HG03060 (cell line): Measurements from ENCODE around the gene KLF6.

Source experiments
- ATAC-seq: cut with Tn5 transposase; IDR thresholded peaks from one replicate; pipeline ENCODE4 v1.9.1; 2021; ENCODE audit warnings: low read depth, moderate number of reproducible peaks; ENCODE audit not compliant: unreplicated experiment

KLF6 gene

GRCh38 chr10:3776796-3777571 is 8.0 kb downstream of the KLF6 start:
- no peak for ATAC-seq

- ATAC-seq = no peak
These were observed 9.1 kb downstream of the KLF6 start for GRCh38 chr10:3775696-3776551.

- no peak for ATAC-seq
These were observed 10.0 kb downstream of the KLF6 start for GRCh38 chr10:3774814-3775695.

GRCh38 chr10:3774018-3774813 is 10.8 kb downstream of the KLF6 start:
- no peak for ATAC-seq

- ATAC-seq = no peak
These were observed 11.5 kb downstream of the KLF6 start for GRCh38 chr10:3773460-3774017.

GRCh38 chr10:3772361-3773171 is 12.4 kb downstream of the KLF6 start:
- ATAC-seq = no peak

- no peak for ATAC-seq
These were observed 14.3 kb downstream of the KLF6 start for GRCh38 chr10:3770611-3771110.

- no peak for ATAC-seq
These were observed 15.5 kb downstream of the KLF6 start for GRCh38 chr10:3769556-3769955.

GRCh38 chr10:3766046-3766756 is 18.8 kb downstream of the KLF6 start:
- no peak for ATAC-seq

- no peak for ATAC-seq
These were observed 19.9 kb downstream of the KLF6 start for GRCh38 chr10:3765146-3765545.

GRCh38 chr10:3764626-3765112 is 20.3 kb downstream of the KLF6 start:
- no peak for ATAC-seq

GRCh38 chr10:3763852-3764625 is 21.0 kb downstream of the KLF6 start:
- ATAC-seq = no peak

- ATAC-seq = no peak
These were observed 22.0 kb downstream of the KLF6 start for GRCh38 chr10:3763035-3763456.

GRCh38 chr10:3762309-3762708 is 22.7 kb downstream of the KLF6 start:
- ATAC-seq = no peak

GRCh38 chr10:3761904-3762303 is 23.1 kb downstream of the KLF6 start:
- no peak for ATAC-seq

- ATAC-seq = no peak
These were observed 23.9 kb downstream of the KLF6 start for GRCh38 chr10:3761021-3761686.

- ATAC-seq = no peak
These were observed 24.9 kb downstream of the KLF6 start for GRCh38 chr10:3760083-3760482.
